ENCODE results near the gene HNMT.

The HNMT gene

GRCh38 chr2:138059487-138060300 lies 95.4 kb downstream of the HNMT start:
- no peak for TF ChIP-seq CTCF (IDR thresholded peaks at IDR 0.05)
- H3K27ac ChIP-seq = no peak overlapping the region
- no peak overlapping the region for H3K4me3 ChIP-seq
- DNase-seq (ENCODE audit: low spot score) = no peak

- H3K27ac ChIP-seq = no peak overlapping the region
- DNase-seq (ENCODE audit: low spot score) = no peak
- H3K4me3 ChIP-seq = no peak overlapping the region
- TF ChIP-seq CTCF (IDR thresholded peaks at IDR 0.05) = no peak
These were observed 96.0 kb downstream of the HNMT start for GRCh38 chr2:138060301-138060635.

- Histone ChIP-seq H3K27ac (no peak overlapping the region), H3K4me3 (no peak overlapping the region)
- no peak for TF ChIP-seq CTCF (IDR thresholded peaks at IDR 0.05)
- DNase-seq (ENCODE audit: low spot score) = no peak
These were observed 97.7 kb downstream of the HNMT start for GRCh38 chr2:138061961-138062360.

- no peak overlapping the region for H3K27ac ChIP-seq
- no peak for TF ChIP-seq CTCF (IDR thresholded peaks at IDR 0.05)
- H3K4me3 ChIP-seq = no peak overlapping the region
- no peak for DNase-seq (ENCODE audit: low spot score)
These were observed 98.9 kb downstream of the HNMT start for GRCh38 chr2:138063181-138063580.

Data from coronary artery (tissue), 2 donors.